Hematopoietic multipotent progenitor cell treated with erythropoietin and hydrocortisone succinate and interleukin-3 and kit ligand, for 15 days (in vitro differentiated cells): ENCODE results near the gene MLXIPL.

Experiments
- DNase-seq: peaks from one replicate; pipeline ENCODE4 v3.0.0-alpha.2; 2015; ENCODE audit warnings: low spot score

The MLXIPL gene

GRCh38 chr7:73547841-73548240 lies 76.5 kb downstream of the MLXIPL start:
- DNase-seq: no peak

DNA sequence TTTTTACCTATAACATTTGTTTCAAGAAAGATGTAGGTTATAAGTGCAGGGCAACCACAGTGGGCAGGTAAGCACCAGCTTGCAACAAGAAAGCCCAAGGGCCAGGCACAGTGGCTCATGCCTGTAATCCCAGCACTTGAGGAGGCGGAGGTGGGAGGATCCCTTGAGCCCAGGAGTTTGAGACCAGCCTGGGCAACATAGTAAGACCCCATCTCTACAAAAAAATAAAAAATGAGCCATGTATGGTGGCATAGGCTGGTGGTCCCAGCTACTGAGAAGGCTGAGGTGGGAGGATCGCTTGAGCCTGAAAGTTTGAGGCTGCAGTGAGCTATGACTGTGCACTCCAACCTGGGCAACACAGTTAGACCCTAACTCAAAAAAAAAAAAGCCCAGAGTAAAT lies 79.6 kb downstream of the MLXIPL start:
- DNase-seq: no peak
